Measurements from ENCODE around the gene RFC1.
"Not testable (repeated sequence)": the region's sequence is repeated elsewhere in the genome, so short reads cannot be mapped to it uniquely, and the experiment has no call there.

The RFC1 gene

GRCh38 chr4:39365830-39366771 lies at the start of gene RFC1:
RFC1 (minus strand) TSS chr4:39366362; CDS start chr4:39366241, 121 bp downstream.
- DNase-seq: peak; percentile 93 to 95

GRCh38 chr4:39415678-39416283 lies 49.6 kb upstream of the RFC1 start:
- no peak for DNase-seq

GRCh38 chr4:39411561-39411960 lies 45.4 kb upstream of the RFC1 start:
- not testable (repeated sequence) for DNase-seq

- no peak for DNase-seq
These were observed 44.3 kb upstream of the RFC1 start for GRCh38 chr4:39410415-39410814.

- no peak for DNase-seq
These were observed 41.4 kb upstream of the RFC1 start for GRCh38 chr4:39407584-39407885.

- DNase-seq: no peak
These were observed 40.8 kb upstream of the RFC1 start, which contains the start of gene KLB for GRCh38 chr4:39406763-39407583. KLB (plus strand) TSS chr4:39406930; CDS start chr4:39406950, 20 bp downstream.

- DNase-seq: not testable (repeated sequence)
These were observed 35.5 kb upstream of the RFC1 start for GRCh38 chr4:39401640-39402039.

- DNase-seq: no peak
These were observed 28.5 kb upstream of the RFC1 start for GRCh38 chr4:39394706-39395105.

- no peak for DNase-seq
These were observed 24.4 kb upstream of the RFC1 start for GRCh38 chr4:39390603-39391002.

- DNase-seq: no peak
These were observed 18.4 kb upstream of the RFC1 start for GRCh38 chr4:39384563-39384962.

- no peak for DNase-seq
These were observed 17.5 kb upstream of the RFC1 start for GRCh38 chr4:39383690-39384089.

- no peak for DNase-seq
These were observed 9.3 kb upstream of the RFC1 start for GRCh38 chr4:39375478-39375877.

- not testable (repeated sequence) for DNase-seq
These were observed 5.0 kb upstream of the RFC1 start for GRCh38 chr4:39371209-39371608.

GRCh38 chr4:39369301-39369700 lies 3.1 kb upstream of the RFC1 start:
- no peak for DNase-seq

- no peak for DNase-seq
These were observed 1.0 kb upstream of the RFC1 start for GRCh38 chr4:39367166-39367565.

- no peak for DNase-seq
These were observed 802 bp downstream of the RFC1 start for GRCh38 chr4:39365360-39365759.

GRCh38 chr4:39363773-39364393 lies 2.3 kb downstream of the RFC1 start:
- DNase-seq: no peak

GRCh38 chr4:39362827-39363226 lies 3.3 kb downstream of the RFC1 start:
- DNase-seq: no peak

GRCh38 chr4:39360611-39361010 lies 5.6 kb downstream of the RFC1 start:
- not testable (repeated sequence) for DNase-seq

- no peak for DNase-seq
These were observed 9.2 kb downstream of the RFC1 start for GRCh38 chr4:39357002-39357401.

GRCh38 chr4:39354254-39354552 lies 12.0 kb downstream of the RFC1 start:
- no peak for DNase-seq

GRCh38 chr4:39353478-39354253 lies 12.5 kb downstream of the RFC1 start:
- no peak for DNase-seq

Measured in stimulated activated CD4-positive, alpha-beta T cell treated with anti-CD3 and anti-CD28 coated beads, Interleukin-2, amount 100 ng/mL, for 48 hours (primary cell).